ENCODE measurements around the gene VBP1.
A peak's percentile ranks its signal among the peaks of the same experiment; 100 is the strongest.
"Not testable (repeated sequence)": the region's sequence is repeated elsewhere in the genome, so short reads cannot be mapped to it uniquely, and the experiment has no call there.

VBP1 gene, protein sequence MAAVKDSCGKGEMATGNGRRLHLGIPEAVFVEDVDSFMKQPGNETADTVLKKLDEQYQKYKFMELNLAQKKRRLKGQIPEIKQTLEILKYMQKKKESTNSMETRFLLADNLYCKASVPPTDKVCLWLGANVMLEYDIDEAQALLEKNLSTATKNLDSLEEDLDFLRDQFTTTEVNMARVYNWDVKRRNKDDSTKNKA

GRCh38 chrX:155216179-155216939 lies at the start of gene VBP1:
Gene VBP1, plus strand, starts transcription at chrX:155216460. Its CDS starts 23 bp downstream, at chrX:155216483.
- DNase-seq: peak; percentile 97

- no peak for DNase-seq
These were observed 46.4 kb upstream of the VBP1 start for GRCh38 chrX:155169881-155170280.

- DNase-seq: no peak
These were observed 36.8 kb upstream of the VBP1 start for GRCh38 chrX:155179346-155179997.

- no peak for DNase-seq
These were observed 27.5 kb upstream of the VBP1 start for GRCh38 chrX:155188786-155189185.

GRCh38 chrX:155211208-155211607 lies 5.1 kb upstream of the VBP1 start:
- no peak for DNase-seq

- DNase-seq: no peak
These were observed 2.5 kb upstream of the VBP1 start for GRCh38 chrX:155213731-155214130.

- no peak for DNase-seq
These were observed 649 bp upstream of the VBP1 start for GRCh38 chrX:155215443-155216178.

GRCh38 chrX:155216940-155217440 lies 730 bp downstream of the VBP1 start:
- no peak for DNase-seq

GRCh38 chrX:155218777-155219176 lies 2.5 kb downstream of the VBP1 start:
- DNase-seq: no peak

DNA sequence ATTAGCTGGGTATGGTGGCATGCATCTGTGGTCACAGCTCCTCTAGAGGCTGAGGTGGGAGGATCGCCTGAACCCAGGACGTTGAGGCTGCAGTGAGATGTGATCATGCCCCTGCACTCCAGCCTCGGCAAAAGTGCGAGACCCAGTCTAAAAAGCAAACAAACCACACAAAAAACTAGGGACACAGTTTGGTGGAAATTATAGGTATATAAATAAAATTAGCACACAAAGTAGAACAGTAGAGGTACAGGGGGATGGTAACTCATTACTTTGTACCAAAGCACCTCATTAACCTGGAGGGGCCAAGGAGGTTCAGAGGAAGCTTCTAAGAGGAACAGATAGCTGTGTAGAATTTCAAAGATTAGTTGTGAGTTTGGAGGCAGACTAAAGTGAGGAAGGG lies 5.1 kb downstream of the VBP1 start:
- DNase-seq: no peak

DNA sequence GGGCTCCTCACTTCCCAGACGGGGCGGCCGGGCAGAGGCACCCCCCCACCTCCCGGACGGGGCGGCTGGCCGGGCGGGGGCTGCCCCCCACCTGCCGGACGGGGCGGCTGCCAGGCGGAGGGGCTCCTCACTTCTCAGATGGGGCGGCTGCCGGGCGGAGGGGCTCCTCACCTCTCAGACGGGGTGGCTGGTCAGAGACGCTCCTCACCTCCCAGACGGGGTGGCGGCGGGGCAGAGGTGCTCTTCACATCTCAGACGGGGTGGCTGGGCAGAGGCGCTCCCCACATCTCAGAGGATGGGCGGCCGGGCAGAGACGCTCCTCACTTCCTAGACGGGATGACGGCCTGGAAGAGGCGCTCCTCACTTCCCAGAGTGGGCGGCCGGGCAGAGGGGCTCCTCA lies 7.5 kb downstream of the VBP1 start:
- DNase-seq: not testable (repeated sequence)

DNA sequence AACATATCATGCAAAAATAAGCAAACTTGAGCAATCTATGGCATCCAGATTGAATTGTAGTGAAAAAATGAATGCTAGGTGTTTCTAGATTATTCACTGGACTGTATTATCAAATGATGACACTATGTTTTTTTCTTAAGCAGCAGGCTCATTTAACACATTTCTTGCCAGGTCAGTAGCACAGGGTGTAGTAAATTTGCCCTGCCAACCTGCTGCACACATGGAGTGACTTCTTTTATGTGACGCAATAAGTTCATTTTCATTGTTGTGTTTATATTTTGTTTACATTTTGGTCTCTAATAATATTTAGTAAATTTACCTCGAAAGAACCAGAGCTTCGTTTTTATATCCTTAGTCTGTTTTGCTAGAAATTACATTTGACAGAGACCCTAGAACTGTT lies 9.5 kb downstream of the VBP1 start:
- DNase-seq: no peak

DNA sequence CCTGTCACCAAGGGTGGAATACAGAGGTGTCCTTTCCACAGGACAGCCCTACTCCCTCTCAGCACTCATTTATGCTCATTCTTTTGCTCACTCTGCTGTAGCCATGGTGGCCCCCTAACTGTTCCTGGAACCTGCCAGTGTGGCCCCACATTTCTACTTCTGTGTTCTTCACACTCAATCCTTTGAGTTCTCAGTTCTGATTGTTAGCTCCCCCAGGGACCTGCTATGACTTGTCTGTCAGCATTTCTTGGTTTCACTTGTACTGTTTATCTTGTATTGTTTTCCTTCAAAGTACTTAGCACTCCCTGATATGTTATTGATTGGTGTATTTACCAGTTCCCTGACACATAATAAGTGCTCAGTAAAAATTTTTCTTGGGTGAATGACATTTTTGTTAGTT lies 14.9 kb downstream of the VBP1 start:
- no peak for DNase-seq

- DNase-seq: no peak
These were observed 19.6 kb downstream of the VBP1 start for GRCh38 chrX:155235891-155236290.

- no peak for DNase-seq
These were observed 21.5 kb downstream of the VBP1 start for GRCh38 chrX:155237719-155238118.

DNA sequence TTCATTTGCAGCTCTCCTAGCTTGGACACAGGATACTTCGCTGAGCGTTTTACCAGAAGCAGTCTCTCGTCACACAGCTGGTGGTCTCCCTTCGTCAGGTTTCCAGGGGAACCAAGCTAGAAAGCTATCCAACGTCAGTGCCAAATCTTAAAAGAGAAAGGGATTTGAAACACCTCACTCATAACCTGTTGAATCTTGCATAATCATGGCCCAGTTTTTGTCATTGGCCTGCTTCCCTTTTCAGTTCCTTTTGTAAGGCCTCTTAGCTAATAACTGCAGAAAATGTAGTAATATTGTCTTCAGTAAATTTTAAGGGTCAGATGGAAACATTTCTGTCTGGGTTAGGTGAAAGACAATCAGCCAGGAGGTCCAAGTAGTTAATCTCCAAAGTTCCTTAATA lies 26.0 kb downstream of the VBP1 start:
- DNase-seq: no peak

DNA sequence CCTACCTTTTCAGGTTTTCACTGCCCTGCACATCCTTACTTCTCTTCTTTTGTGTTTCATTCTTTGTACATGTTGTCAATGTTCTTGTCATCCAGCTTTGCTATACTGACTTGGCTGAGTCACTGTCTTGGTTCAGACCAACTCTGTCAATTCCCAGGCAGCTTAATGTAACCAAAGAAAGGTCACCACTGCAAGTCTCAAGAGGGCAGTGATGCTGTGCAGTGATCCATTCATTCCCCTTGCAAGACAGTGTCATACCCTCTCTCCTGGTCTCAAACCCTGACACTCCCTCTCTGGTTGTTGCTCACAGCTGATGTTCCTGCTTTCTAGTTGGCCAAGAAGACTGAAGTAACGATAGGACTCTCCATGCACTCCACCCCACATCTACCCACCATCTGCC lies 30.5 kb downstream of the VBP1 start:
- DNase-seq: no peak

DNA sequence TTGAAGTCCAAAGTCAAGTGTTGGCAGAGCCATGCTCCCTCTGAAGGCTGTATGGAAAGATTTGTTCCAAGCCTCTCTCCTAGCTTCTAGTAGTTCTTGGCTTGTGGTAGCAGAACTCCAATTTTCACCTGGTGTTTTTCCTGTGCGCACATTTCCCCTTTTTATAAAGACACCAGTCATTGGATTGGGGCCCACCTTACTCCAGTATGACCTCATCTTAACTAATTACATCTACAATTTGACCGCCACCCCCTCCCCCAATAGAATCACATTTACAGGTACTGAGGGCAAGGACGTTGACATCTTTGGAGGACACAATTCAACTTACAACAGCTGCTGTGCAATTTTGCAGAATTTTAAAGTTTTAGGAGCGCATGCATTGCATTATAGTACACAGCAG lies 31.2 kb downstream of the VBP1 start:
- no peak for DNase-seq

- no peak for DNase-seq
These were observed 35.1 kb downstream of the VBP1 start for GRCh38 chrX:155251391-155251790.

DNA sequence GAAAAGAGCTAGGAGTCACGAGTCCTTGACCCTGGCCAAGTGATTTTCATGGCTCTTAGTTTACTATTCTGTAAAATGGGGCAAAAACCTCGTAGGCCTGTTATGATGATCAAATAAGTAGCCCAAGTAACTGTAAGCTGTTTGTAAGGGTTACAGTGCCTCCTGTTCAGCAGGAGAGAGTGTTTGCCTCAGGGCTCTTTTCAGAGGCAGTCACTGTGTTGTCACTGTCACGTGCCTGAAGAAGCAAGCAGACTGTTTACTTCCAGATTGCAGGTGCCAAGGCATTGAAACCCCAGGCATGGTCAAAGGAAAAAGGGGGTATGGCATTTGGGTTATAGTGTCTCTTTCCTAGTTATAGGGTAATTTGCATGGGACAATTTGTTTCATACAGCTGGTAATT lies 43.5 kb downstream of the VBP1 start:
- DNase-seq: no peak

DNA sequence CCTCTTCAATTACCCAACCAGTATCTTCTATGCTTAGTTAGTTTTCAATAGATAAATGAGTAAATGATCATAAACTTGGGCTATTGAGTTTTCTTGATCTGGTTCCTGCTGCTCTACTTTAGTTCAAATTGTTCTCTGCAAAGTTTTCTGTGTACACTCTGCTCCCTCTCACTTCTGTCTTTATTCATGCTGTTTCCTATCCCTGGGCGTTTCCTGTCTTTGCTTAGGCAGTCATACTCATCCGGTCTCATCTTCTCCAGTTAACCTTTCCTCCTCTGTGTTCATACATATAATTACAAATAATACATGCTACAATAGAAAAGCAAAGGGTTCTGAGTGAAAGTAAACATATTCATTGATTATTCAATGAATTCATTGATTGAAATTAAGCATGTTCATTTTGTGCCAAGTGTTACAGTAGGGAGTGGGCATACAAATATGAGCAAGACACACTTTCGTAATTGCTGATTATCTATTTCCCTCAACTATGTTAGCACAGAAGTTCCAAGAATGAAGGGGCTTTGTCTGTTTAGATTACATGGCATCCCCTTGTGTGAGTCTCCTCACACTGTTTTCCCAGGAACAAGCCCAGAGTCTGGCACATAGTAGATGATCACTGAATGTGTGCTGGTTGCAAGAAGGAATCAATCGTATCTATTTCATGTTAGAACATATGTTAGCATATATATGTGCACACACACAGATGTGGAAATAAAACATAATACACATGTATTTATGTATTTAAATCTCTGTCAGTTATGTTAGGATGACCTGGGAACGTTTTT lies 46.9 kb downstream of the VBP1 start:
- DNase-seq: no peak

- DNase-seq: peak; percentile 40
These were observed 47.8 kb downstream of the VBP1 start, which contains the start of gene RAB39B for GRCh38 chrX:155263854-155264628. Gene RAB39B, minus strand, starts transcription at chrX:155264491. Its CDS starts 203 bp downstream, at chrX:155264288.
